ENCODE data around the gene DMRTA1. TPM values are rescaled to one million over a fixed set of nuclear protein-coding genes. Genes with fewer than 3 reads are reported as not detected.
"Not testable (repeated sequence)": the region's sequence is repeated elsewhere in the genome, so short reads cannot be mapped to it uniquely, and the experiment has no call there.

DMRTA1 gene
- total and polyA plus RNA-seq, 2 donors (not counting 3 experiments of a cell fraction or from before 2014, with no cell fraction given): 0.19 to 2.1 TPM

DNA sequence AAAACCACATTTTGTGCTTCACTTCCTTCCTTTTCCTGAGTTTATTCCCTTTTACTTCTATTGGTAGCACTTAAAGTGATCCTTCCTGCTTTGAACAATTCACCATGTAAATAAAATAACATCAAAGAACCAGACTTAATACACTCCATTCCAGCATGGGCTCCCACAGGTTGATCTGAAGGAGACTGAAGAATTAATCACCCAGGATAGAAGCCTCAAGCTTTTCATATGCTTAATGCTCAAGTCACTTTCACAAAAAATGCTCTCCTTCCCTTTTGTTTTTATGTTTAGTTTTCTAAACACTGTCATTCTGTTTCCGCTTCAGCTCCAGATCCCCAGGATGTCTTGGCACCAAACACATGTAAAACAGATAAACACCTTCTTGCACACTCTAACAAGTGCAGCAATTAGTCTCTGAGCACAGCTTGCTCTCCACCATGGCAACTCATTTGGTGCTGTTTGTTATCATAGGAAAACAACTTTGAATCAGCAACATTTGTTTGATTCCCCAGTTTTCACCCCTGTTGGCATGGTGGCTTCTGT lies 37.0 kb downstream of the DMRTA1 start:
- Histone ChIP-seq H3K79me2 (ENCODE audit: control insufficient read depth, insufficient read depth, low read length) (no peaks in the 10 kb centered on the region), H3K9me1 (replicated peaks; ENCODE audit: control insufficient read depth, extremely low read depth, insufficient read depth, low read length) (no peaks in the 10 kb centered on the region), H2AFZ (ENCODE audit: low read depth, low read length) (no peak overlapping the region), H3K27ac (ENCODE audit: insufficient read depth, low read depth, low read length) (no peak overlapping the region), H3K4me3 (replicated peaks in 1 of 3; ENCODE audit: insufficient read depth in 1 of 3, low read depth in 1 of 3, low read length in 3 of 3) (no peak overlapping the region), H4K20me1 (replicated peaks; ENCODE audit: control insufficient read depth, extremely low read depth, insufficient read depth, low read length) (no peaks in the 10 kb centered on the region), H3K4me1 (ENCODE audit: control insufficient read depth, extremely low read depth, insufficient read depth, low read length) (no peaks in the 10 kb centered on the region), H3K4me2 (ENCODE audit: insufficient read depth, low read length) (no peak overlapping the region), H3K36me3 (ENCODE audit: control insufficient read depth in 2 of 2, extremely low read depth in 1 of 2, insufficient read depth in 2 of 2, low read length in 2 of 2) (no peaks in the 10 kb centered on the region), H3K9me3 (replicated peaks; ENCODE audit: control insufficient read depth, insufficient read depth, low read length) (no peaks in the 10 kb centered on the region), H3K27me3 (ENCODE audit: control insufficient read depth in 2 of 2, insufficient read depth in 2 of 2, low read length in 2 of 2) (no peaks in the 10 kb centered on the region), H3K9ac (replicated peaks; ENCODE audit: extremely low read depth, insufficient read depth, low read length) (no peak overlapping the region)
- POLR2A ChIA-PET: no interaction called here
- DNase-seq (ENCODE audit: low read depth, low spot score) (no peak), FAIRE-seq (no peak)
- TF ChIP-seq POLR2AphosphoS5 (IDR thresholded peaks at IDR 0.05; ENCODE audit: insufficient read depth, low read depth, low read length) (no peak), EZH2 (IDR thresholded peaks at IDR 0.05; ENCODE audit: borderline replicate concordance, low read depth, low read length, severe bottlenecking) (no peak), JUN (IDR thresholded peaks at IDR 0.05; ENCODE audit: borderline replicate concordance, insufficient read depth, insufficient read length, low read depth) (no peak), MYC (IDR thresholded peaks at IDR 0.05; ENCODE audit: low read depth, low read length) (no peak), POLR2A (IDR thresholded peaks at IDR 0.05; ENCODE audit: low read depth, low read length) (no peak), FOS (IDR thresholded peaks at IDR 0.05; ENCODE audit: borderline replicate concordance, insufficient read depth, low read length) (no peak), GATA2 (IDR thresholded peaks at IDR 0.05; ENCODE audit: insufficient read depth, insufficient read length, low read depth, low read length) (no peak)
- TF ChIP-seq, protein P1, sequence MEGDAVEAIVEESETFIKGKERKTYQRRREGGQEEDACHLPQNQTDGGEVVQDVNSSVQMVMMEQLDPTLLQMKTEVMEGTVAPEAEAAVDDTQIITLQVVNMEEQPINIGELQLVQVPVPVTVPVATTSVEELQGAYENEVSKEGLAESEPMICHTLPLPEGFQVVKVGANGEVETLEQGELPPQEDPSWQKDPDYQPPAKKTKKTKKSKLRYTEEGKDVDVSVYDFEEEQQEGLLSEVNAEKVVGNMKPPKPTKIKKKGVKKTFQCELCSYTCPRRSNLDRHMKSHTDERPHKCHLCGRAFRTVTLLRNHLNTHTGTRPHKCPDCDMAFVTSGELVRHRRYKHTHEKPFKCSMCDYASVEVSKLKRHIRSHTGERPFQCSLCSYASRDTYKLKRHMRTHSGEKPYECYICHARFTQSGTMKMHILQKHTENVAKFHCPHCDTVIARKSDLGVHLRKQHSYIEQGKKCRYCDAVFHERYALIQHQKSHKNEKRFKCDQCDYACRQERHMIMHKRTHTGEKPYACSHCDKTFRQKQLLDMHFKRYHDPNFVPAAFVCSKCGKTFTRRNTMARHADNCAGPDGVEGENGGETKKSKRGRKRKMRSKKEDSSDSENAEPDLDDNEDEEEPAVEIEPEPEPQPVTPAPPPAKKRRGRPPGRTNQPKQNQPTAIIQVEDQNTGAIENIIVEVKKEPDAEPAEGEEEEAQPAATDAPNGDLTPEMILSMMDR (IDR thresholded peaks at IDR 0.05; ENCODE audit: extremely low read depth in 1 of 2, insufficient read depth in 1 of 2, low read depth in 1 of 2, low read length in 2 of 2): no peak
- TF ChIP-seq, protein P2, sequence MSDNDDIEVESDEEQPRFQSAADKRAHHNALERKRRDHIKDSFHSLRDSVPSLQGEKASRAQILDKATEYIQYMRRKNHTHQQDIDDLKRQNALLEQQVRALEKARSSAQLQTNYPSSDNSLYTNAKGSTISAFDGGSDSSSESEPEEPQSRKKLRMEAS (IDR thresholded peaks at IDR 0.05; ENCODE audit: insufficient read depth, insufficient read length): no peak
- BruUV-seq (replicated peaks): no TSS peak
- intact Hi-C loops (cut with micrococcal nuclease): no loop called here
- CTCF ChIA-PET: no interaction called here
- dilution Hi-C loops (cut with MboI; ENCODE audit: extremely low pct_ligation_motif_present, low sequenced_read_pairs): no loop called here

DNA sequence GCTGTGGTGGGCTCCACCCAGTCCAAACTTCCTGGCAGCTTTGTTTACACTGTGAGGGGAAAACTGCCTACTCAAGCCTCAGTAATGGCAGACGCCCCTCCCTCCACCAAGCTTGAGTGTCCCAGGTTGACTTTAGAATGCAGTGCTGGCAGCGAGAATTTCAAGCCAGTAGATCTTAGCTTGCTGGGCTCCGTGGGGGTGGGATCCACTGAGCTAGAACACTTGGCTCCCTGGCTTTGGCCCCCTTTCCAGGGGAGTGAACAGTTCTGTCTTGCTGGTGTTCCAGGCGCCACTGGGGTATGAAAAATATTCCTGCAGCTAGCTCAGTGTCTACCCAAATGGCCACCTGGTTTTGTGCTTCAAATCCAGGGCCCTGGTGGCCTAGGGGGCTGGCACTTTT lies 49.6 kb downstream of the DMRTA1 start:
- H3K27me3 ChIP-seq (ENCODE audit: control insufficient read depth in 2 of 2, insufficient read depth in 2 of 2, low read length in 2 of 2); DNase-seq (ENCODE audit: low read depth, low spot score); H3K9ac ChIP-seq (replicated peaks; ENCODE audit: extremely low read depth, insufficient read depth, low read length); H3K9me3 ChIP-seq (replicated peaks; ENCODE audit: control insufficient read depth, insufficient read depth, low read length); H3K27ac ChIP-seq (ENCODE audit: insufficient read depth, low read depth, low read length); FAIRE-seq; H3K9me1 ChIP-seq (replicated peaks; ENCODE audit: control insufficient read depth, extremely low read depth, insufficient read depth, low read length); H3K79me2 ChIP-seq (ENCODE audit: control insufficient read depth, insufficient read depth, low read length); H3K4me1 ChIP-seq (ENCODE audit: control insufficient read depth, extremely low read depth, insufficient read depth, low read length); BruUV-seq (replicated peaks); H3K4me3 ChIP-seq (replicated peaks in 1 of 3; ENCODE audit: insufficient read depth in 1 of 3, low read depth in 1 of 3, low read length in 3 of 3); H3K36me3 ChIP-seq (ENCODE audit: control insufficient read depth in 2 of 2, extremely low read depth in 1 of 2, insufficient read depth in 2 of 2, low read length in 2 of 2); POLR2A ChIA-PET; H4K20me1 ChIP-seq (replicated peaks; ENCODE audit: control insufficient read depth, extremely low read depth, insufficient read depth, low read length); H2AFZ ChIP-seq (ENCODE audit: low read depth, low read length); dilution Hi-C loops (cut with MboI; ENCODE audit: extremely low pct_ligation_motif_present, low sequenced_read_pairs); H3K4me2 ChIP-seq (ENCODE audit: insufficient read depth, low read length); intact Hi-C loops (cut with micrococcal nuclease): not testable (repeated sequence)
- CTCF ChIA-PET: interaction anchor here (0.7 to 1.2 kb wide), 2 partner anchors 8 to 27 kb away, joined by 3 to 4 read pairs; no protein-coding TSS in a partner anchor

Data from endothelial cell of umbilical vein (primary cell).